SK-N-SH treated with all-trans-retinoic acid at 6 μM for 48 hours (cell line): Measurements from ENCODE around the gene ZNF124.
"Not testable (repeated sequence)": the region's sequence is repeated elsewhere in the genome, so short reads cannot be mapped to it uniquely, and the experiment has no call there.

Experiments
- ARNTL ChIP-seq: fragments of 450-650 bp; formaldehyde crosslinking; IDR thresholded peaks from 2 replicates; pipeline ENCODE4 v1.5.0; 2020; ENCODE audit warnings: low read depth, mild to moderate bottlenecking, moderate library complexity, borderline replicate concordance
- GLIS3 ChIP-seq: fragments of 250-450 bp; sonication (Bioruptor Pico); IDR thresholded peaks from 2 replicates; pipeline ENCODE4 v1.5.0; 2020; ENCODE audit warnings: mild to moderate bottlenecking, moderate library complexity
- RARB ChIP-seq: fragments of 250-450 bp; sonication (Bioruptor Pico); IDR thresholded peaks from 2 replicates; pipeline ENCODE4 v1.8.0; 2021; ENCODE audit warnings: mild to moderate bottlenecking, moderate library complexity
- SNAI2 ChIP-seq: fragments of 250-450 bp; sonication (Bioruptor Pico); IDR thresholded peaks from 2 replicates; pipeline ENCODE4 v1.5.0; 2020; ENCODE audit warnings: mild to moderate bottlenecking, moderate library complexity
- TOX ChIP-seq: fragments of 250-450 bp; sonication (Bioruptor Pico); IDR thresholded peaks from 2 replicates; pipeline ENCODE4 v1.8.0; 2021; ENCODE audit warnings: mild to moderate bottlenecking, moderate library complexity, borderline replicate concordance
- ZC3H10 ChIP-seq: fragments of 250-450 bp; sonication (Bioruptor Pico); IDR thresholded peaks from 2 replicates; pipeline ENCODE4 v1.5.1; 2021; ENCODE audit warnings: mild to moderate bottlenecking, moderate library complexity
- ZFP3 ChIP-seq: fragments of 250-450 bp; sonication (Bioruptor Pico); IDR thresholded peaks from 2 replicates; pipeline ENCODE4 v1.5.0; 2020; ENCODE audit warnings: mild to moderate bottlenecking, moderate library complexity
- ZFP30 ChIP-seq: fragments of 450-650 bp; formaldehyde crosslinking; IDR thresholded peaks from 2 replicates; pipeline ENCODE4 v1.5.0; 2022; ENCODE audit warnings: mild to moderate bottlenecking, moderate library complexity
- ZNF8 ChIP-seq: fragments of 450-650 bp; formaldehyde crosslinking; IDR thresholded peaks from 2 replicates; pipeline ENCODE4 v1.5.0; 2020; ENCODE audit warnings: mild to moderate bottlenecking, moderate library complexity
- TF ChIP-seq, protein P1 (sequence below): fragments of 250-450 bp; sonication (Bioruptor Pico); IDR thresholded peaks from 2 replicates; pipeline ENCODE4 v1.5.1; 2021; ENCODE audit warnings: mild to moderate bottlenecking, moderate library complexity
- TF ChIP-seq, protein P2 (sequence below): fragments of 250-450 bp; sonication (Bioruptor Pico); IDR thresholded peaks from 2 replicates; pipeline ENCODE4 v1.8.0; 2021; ENCODE audit warnings: low read depth, mild to moderate bottlenecking, moderate library complexity, borderline replicate concordance
- TF ChIP-seq, protein P3 (sequence below): fragments of 250-450 bp; sonication (Bioruptor Pico); IDR thresholded peaks from 2 replicates; pipeline ENCODE4 v1.8.0; 2020; ENCODE audit warnings: mild to moderate bottlenecking, moderate library complexity, borderline replicate concordance
- TF ChIP-seq, protein P4 (sequence below): fragments of 250-450 bp; sonication (Bioruptor Pico); IDR thresholded peaks from 2 replicates; pipeline ENCODE4 v1.5.1; 2020; ENCODE audit warnings: low read depth, mild to moderate bottlenecking, moderate library complexity
- TF ChIP-seq, protein P5 (sequence below): fragments of 250-450 bp; sonication (Bioruptor Pico); IDR thresholded peaks from 2 replicates; pipeline ENCODE4 v1.5.0; 2020; ENCODE audit warnings: mild to moderate bottlenecking, moderate library complexity

GRCh38 chr1:247127519-247128282 lies 44.1 kb downstream of the ZNF124 start:
- TF ChIP-seq TOX (CRISPR knock-in tag); ARNTL (CRISPR knock-in tag); ZFP30 (CRISPR knock-in tag); ZFP3 (CRISPR knock-in tag); RARB; GLIS3; ZC3H10; SNAI2 (CRISPR knock-in tag); ZNF8 (CRISPR knock-in tag): not testable (repeated sequence)
- TF ChIP-seq, protein P1, sequence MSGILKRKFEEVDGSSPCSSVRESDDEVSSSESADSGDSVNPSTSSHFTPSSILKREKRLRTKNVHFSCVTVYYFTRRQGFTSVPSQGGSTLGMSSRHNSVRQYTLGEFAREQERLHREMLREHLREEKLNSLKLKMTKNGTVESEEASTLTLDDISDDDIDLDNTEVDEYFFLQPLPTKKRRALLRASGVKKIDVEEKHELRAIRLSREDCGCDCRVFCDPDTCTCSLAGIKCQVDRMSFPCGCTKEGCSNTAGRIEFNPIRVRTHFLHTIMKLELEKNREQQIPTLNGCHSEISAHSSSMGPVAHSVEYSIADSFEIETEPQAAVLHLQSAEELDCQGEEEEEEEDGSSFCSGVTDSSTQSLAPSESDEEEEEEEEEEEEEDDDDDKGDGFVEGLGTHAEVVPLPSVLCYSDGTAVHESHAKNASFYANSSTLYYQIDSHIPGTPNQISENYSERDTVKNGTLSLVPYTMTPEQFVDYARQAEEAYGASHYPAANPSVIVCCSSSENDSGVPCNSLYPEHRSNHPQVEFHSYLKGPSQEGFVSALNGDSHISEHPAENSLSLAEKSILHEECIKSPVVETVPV = not testable (repeated sequence)
- TF ChIP-seq, protein P2, sequence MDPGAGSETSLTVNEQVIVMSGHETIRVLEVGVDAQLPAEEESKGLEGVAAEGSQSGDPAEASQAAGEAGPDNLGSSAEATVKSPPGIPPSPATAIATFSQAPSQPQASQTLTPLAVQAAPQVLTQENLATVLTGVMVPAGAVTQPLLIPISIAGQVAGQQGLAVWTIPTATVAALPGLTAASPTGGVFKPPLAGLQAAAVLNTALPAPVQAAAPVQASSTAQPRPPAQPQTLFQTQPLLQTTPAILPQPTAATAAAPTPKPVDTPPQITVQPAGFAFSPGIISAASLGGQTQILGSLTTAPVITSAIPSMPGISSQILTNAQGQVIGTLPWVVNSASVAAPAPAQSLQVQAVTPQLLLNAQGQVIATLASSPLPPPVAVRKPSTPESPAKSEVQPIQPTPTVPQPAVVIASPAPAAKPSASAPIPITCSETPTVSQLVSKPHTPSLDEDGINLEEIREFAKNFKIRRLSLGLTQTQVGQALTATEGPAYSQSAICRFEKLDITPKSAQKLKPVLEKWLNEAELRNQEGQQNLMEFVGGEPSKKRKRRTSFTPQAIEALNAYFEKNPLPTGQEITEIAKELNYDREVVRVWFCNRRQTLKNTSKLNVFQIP (CRISPR knock-in tag) = not testable (repeated sequence)
- TF ChIP-seq, protein P3, sequence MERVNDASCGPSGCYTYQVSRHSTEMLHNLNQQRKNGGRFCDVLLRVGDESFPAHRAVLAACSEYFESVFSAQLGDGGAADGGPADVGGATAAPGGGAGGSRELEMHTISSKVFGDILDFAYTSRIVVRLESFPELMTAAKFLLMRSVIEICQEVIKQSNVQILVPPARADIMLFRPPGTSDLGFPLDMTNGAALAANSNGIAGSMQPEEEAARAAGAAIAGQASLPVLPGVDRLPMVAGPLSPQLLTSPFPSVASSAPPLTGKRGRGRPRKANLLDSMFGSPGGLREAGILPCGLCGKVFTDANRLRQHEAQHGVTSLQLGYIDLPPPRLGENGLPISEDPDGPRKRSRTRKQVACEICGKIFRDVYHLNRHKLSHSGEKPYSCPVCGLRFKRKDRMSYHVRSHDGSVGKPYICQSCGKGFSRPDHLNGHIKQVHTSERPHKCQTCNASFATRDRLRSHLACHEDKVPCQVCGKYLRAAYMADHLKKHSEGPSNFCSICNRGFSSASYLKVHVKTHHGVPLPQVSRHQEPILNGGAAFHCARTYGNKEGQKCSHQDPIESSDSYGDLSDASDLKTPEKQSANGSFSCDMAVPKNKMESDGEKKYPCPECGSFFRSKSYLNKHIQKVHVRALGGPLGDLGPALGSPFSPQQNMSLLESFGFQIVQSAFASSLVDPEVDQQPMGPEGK (CRISPR knock-in tag) = not testable (repeated sequence)
- TF ChIP-seq, protein P4, sequence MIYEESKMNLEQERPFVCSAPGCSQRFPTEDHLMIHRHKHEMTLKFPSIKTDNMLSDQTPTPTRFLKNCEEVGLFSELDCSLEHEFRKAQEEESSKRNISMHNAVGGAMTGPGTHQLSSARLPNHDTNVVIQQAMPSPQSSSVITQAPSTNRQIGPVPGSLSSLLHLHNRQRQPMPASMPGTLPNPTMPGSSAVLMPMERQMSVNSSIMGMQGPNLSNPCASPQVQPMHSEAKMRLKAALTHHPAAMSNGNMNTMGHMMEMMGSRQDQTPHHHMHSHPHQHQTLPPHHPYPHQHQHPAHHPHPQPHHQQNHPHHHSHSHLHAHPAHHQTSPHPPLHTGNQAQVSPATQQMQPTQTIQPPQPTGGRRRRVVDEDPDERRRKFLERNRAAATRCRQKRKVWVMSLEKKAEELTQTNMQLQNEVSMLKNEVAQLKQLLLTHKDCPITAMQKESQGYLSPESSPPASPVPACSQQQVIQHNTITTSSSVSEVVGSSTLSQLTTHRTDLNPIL (CRISPR knock-in tag) = not testable (repeated sequence)
- TF ChIP-seq, protein P5, sequence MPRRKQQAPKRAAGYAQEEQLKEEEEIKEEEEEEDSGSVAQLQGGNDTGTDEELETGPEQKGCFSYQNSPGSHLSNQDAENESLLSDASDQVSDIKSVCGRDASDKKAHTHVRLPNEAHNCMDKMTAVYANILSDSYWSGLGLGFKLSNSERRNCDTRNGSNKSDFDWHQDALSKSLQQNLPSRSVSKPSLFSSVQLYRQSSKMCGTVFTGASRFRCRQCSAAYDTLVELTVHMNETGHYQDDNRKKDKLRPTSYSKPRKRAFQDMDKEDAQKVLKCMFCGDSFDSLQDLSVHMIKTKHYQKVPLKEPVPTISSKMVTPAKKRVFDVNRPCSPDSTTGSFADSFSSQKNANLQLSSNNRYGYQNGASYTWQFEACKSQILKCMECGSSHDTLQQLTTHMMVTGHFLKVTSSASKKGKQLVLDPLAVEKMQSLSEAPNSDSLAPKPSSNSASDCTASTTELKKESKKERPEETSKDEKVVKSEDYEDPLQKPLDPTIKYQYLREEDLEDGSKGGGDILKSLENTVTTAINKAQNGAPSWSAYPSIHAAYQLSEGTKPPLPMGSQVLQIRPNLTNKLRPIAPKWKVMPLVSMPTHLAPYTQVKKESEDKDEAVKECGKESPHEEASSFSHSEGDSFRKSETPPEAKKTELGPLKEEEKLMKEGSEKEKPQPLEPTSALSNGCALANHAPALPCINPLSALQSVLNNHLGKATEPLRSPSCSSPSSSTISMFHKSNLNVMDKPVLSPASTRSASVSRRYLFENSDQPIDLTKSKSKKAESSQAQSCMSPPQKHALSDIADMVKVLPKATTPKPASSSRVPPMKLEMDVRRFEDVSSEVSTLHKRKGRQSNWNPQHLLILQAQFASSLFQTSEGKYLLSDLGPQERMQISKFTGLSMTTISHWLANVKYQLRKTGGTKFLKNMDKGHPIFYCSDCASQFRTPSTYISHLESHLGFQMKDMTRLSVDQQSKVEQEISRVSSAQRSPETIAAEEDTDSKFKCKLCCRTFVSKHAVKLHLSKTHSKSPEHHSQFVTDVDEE = not testable (repeated sequence)
